Aorta (tissue), 5 donors: ENCODE results near the gene CA6. TPM values are rescaled to one million over a fixed set of nuclear protein-coding genes. Genes with fewer than 3 reads are reported as not detected.

ENCODE experiments used
- ATAC-seq: fragments of 200-7000 bp; cut with Tn5 transposase; one replicate; pipeline ENCODE4 v1.9.1; 2022; ENCODE audit warnings: moderate library complexity; ENCODE audit not compliant: low FRiP score
- DNase-seq, 2 donors: peaks; one replicate each; pipeline ENCODE4 v3.0.0-alpha.2; 2020
- H3K27ac ChIP-seq, 2 donors: one replicate each; pipeline ENCODE4 v1.5.1; 2013; ENCODE audit warnings: low read length in 2 of 2, mild to moderate bottlenecking in 2 of 2, moderate library complexity in 2 of 2, control low read depth in 1 of 2, inconsistent platforms in 1 of 2, low read depth in 1 of 2
- H3K27me3 ChIP-seq, 2 donors: one replicate each; pipeline ENCODE4 v1.6.1; 2013; ENCODE audit warnings: control low read depth in 1 of 2, low read length in 1 of 2, mild to moderate bottlenecking in 1 of 2, moderate library complexity in 1 of 2; ENCODE audit not compliant: insufficient read depth in 2 of 2, control insufficient read depth in 1 of 2
- H3K36me3 ChIP-seq, 2 donors: one replicate each; pipeline ENCODE4 v1.6.1; 2013; ENCODE audit warnings: control low read depth in 1 of 2, low read length in 1 of 2, mild to moderate bottlenecking in 1 of 2; ENCODE audit not compliant: insufficient read depth in 2 of 2, control insufficient read depth in 1 of 2
- H3K4me1 ChIP-seq, 2 donors: one replicate each; pipeline ENCODE4 v1.6.1; 2013; ENCODE audit warnings: low read length in 2 of 2, control low read depth in 1 of 2, mild to moderate bottlenecking in 1 of 2, moderate library complexity in 1 of 2; ENCODE audit not compliant: insufficient read depth in 2 of 2, control insufficient read depth in 1 of 2
- H3K4me3 ChIP-seq, 2 donors: one replicate each; pipeline ENCODE4 v1.5.1; 2013; ENCODE audit warnings: low read length in 2 of 2, control low read depth in 1 of 2, mild to moderate bottlenecking in 1 of 2
- H3K9me3 ChIP-seq: one replicate; pipeline ENCODE4 v1.6.1; 2013; ENCODE audit warnings: mild to moderate bottlenecking, low read length; ENCODE audit not compliant: control insufficient read depth
- WGBS, 2 donors: extraction: QIAGEN DNeasy Blood & Tissue Kit; methylation state at CpG; one replicate each; pipeline ENCODE4 v1.1.7; 2013; 5-methylcytosine and 5-hydroxymethylcytosine counted together
- intact Hi-C, 2 donors: fragments of 100-400 bp; cut with DNase I; formaldehyde crosslinking; loops; one replicate each; pipeline versions ENCODE4 v1.14.2 to v1.15.0; 2022
- polyA plus RNA-seq, 2 donors: library from polyadenylated mRNA; stranded (reverse); fragments of 200-250 nt; gene quantifications; one replicate each; pipeline ENCODE4 v1.2.3, GENCODE V29; 2013
- total RNA-seq, 2 donors: library from RNA; stranded (reverse); fragmentation: NEBNext Ultra II Directional; extraction: Animal tissue kit (Norgen Biotek cat#: 25700); gene quantifications; one replicate each; pipeline ENCODE4 v1.2.1, GENCODE V29; 2021
- donor health status: healthy with polysubstance abuse.
- donor health status: Bipolar disorder and iron deficiency.
- donor health status: DM: no; HTN: no; CAD: no.
- donor health status: DM: no; HTN: no; CAD: no.
- donor health status: DM: yes; HTN: yes; CAD: no.

CA6 gene
- total and polyA plus RNA-seq, 4 donors = not detected

GRCh38 chr1:8970870-8971337 lies 25.2 kb downstream of the CA6 start:
- Histone ChIP-seq H3K9me3 (no peaks in the 10 kb centered on the region), H3K27me3 (no peaks in the 10 kb centered on the region), H3K36me3 (no peaks in the 10 kb centered on the region), H3K4me3 (no peak overlapping the region), H3K4me1 (no peaks in the 10 kb centered on the region), H3K27ac (no peak overlapping the region)
- WGBS, 2 donors = 84% methylated on average over 9 of the region's 9 CpGs
- no peak for ATAC-seq
- DNase-seq = no peak
- intact Hi-C loops = no loop called here

DNA sequence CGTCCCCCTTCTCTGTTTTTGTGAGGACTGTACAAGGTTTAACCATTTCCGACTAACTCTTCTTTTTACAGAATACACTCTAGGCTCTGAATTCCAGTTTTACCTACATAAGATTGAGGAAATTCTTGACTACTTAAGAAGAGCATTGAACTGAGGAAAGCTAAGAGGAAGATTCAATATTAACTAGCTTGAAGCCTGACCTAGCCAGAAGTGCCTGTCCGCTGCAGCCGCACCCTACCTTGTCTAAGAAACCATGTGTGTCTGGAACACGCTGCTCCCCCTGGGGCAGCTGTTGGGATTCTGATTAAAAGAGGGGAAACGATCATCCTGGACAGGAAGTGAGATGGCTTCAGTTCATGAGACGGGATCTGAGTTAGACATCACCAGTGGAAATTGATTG lies 28.9 kb downstream of the CA6 start:
- Histone ChIP-seq H3K27ac (no peak overlapping the region), H3K4me3 (no peak overlapping the region), H3K36me3 (no peaks in the 10 kb centered on the region), H3K9me3 (no peaks in the 10 kb centered on the region), H3K4me1 (no peaks in the 10 kb centered on the region), H3K27me3 (no peaks in the 10 kb centered on the region)
- peak in 1 of 2 donors; percentile 13 for DNase-seq
- WGBS, 2 donors = 77 to 84% methylated on average over 7 of the region's 7 CpGs
- ATAC-seq = no peak
- intact Hi-C loops = no loop called here

DNA sequence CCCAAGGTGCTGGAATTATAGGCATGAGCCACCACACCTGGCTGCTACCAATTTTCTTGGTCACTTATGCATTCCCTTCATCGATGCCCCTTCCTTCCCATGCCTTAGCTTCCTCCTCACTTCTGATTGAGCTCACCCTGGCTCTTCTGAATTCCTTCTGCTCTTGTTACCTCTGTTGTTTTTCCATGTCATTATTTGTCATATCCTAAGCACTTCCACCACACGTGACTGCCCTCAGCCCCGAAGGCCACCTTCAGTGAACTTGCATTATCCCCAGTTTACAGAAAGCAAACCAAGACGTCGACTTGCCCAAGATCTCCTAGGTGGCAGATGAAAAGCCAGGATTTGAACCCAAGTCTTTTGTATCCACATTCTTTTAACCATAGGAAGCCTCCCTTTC lies 30.7 kb downstream of the CA6 start:
- WGBS, 2 donors = 79 to 83% methylated on average over 5 of the region's 5 CpGs
- Histone ChIP-seq H3K36me3 (no peaks in the 10 kb centered on the region), H3K9me3 (no peaks in the 10 kb centered on the region), H3K4me1 (no peaks in the 10 kb centered on the region), H3K27ac (no peak overlapping the region), H3K27me3 (no peaks in the 10 kb centered on the region), H3K4me3 (no peak overlapping the region)
- ATAC-seq (no peak), DNase-seq (peak in 1 of 2 donors; percentile 7)
- intact Hi-C loops = no loop called here

DNA sequence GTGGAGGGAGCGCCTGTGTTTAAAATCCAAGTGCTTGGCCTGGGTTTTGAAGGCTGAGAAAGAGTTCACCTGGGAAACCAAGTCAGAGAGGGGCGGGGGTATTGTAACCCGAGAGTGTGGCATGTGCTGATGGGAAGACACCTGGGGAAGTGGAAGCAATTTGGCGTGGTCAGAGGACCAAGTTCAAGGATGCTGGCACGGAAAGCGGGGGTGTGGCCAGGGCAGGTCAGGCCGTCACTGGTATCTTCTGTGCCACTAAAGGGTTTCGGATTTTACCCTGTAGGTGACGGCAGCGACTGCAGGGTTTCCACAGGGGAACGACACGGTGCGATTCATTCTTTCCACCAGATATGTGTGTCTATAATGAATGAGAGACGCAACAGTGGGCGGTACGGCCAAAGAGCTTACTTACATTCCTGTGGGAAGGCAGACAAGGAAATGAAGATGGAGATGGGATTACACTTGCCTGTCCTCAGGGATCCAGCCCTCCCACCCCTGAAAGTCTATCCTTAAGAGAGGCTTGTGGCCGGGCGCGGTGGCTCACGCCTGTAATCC lies 31.3 kb downstream of the CA6 start:
- no peak for ATAC-seq
- 90 to 91% methylated on average over 20 of the region's 20 CpGs for WGBS, 2 donors

DNA sequence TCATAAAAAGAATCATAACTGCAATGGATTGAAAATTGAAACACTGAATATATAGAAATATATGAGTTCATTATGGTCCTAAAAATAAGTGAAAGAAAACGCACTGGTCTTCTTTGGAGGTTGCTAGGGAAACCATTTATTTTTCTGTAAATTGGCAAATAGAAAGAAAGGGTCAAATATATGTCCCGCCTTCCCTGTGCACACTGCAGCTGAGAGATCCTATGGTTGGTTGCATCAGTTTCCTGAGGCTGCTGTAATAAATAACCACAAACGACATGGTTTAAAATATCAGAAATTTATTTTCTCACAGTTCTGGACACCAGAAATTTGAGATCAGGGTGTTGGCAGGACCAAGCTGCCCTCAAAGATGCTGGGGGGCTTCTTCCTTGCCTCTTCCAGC lies 35.0 kb downstream of the CA6 start:
- H3K27ac ChIP-seq = no peak overlapping the region
- no peaks in the 10 kb centered on the region for H3K9me3 ChIP-seq
- no peaks in the 10 kb centered on the region for H3K36me3 ChIP-seq
- H3K27me3 ChIP-seq = no peaks in the 10 kb centered on the region
- H3K4me3 ChIP-seq = no peak overlapping the region
- DNase-seq = no peak
- WGBS, 2 donors = 76 to 80% methylated on average over 3 of the region's 3 CpGs
- no peak for ATAC-seq
- intact Hi-C loops = no loop called here
- H3K4me1 ChIP-seq = no peaks in the 10 kb centered on the region

More for the DNA sequence above, 31.3 kb downstream of the CA6 start:
- no peaks in the 10 kb centered on the region for H3K9me3 ChIP-seq
- intact Hi-C loops = no loop called here
- H3K4me3 ChIP-seq = no peak overlapping the region
- H3K36me3 ChIP-seq = no peaks in the 10 kb centered on the region
- H3K27ac ChIP-seq = no peak overlapping the region
- H3K4me1 ChIP-seq = no peaks in the 10 kb centered on the region
- DNase-seq = peak; percentile 16 to 46
- H3K27me3 ChIP-seq = no peaks in the 10 kb centered on the region

DNA sequence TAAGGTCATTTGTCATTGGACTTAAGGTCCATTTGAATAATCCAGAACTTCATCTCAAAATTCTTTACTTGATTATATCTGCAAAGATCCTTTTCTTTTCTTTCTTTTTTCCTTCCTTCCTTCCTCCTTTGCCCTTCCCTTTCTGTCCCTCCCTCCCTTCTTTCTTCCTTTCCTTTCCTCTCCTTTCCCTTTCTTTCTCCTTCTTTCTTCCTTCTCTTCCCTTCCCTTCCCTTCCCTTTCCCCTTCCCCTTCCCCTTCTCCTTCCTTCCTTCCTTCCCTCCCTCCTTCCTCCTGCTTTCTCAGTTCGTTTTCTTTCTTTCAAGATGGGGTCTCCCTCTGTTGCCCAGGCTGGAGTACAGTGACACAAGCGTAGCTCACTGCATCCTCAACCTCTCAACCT lies 35.5 kb downstream of the CA6 start:
- ATAC-seq (no peak), DNase-seq (no peak)
- WGBS, 2 donors = 82 to 88% methylated on average over 2 of the region's 2 CpGs
- H3K4me3 ChIP-seq = no peak overlapping the region
- no peaks in the 10 kb centered on the region for H3K36me3 ChIP-seq
- H3K9me3 ChIP-seq = no peaks in the 10 kb centered on the region
- no peaks in the 10 kb centered on the region for H3K27me3 ChIP-seq
- intact Hi-C loops = no loop called here
- peaks cover 0 to 1% of the 10 kb centered on the region in 2 donors for H3K4me1 ChIP-seq
- H3K27ac ChIP-seq = no peak overlapping the region

DNA sequence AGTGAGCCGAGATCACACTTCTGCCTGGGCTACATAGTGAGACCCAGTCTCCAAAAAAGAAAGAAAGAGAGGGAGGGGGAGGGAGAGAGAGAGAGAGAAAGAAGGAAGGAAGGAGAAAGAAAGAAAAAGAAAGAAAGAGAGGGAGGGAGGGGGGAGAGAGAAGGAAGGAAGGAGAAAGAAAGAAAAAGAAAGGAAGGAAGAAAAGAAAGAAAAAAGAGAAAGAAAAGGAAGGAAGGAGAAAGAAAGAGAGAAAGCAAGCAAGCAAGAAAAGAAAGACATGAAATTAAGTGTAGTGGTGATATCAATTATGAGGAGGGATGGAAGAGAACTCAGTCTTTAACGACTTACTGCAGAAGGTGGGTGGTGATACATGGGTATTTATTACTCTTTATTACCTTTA lies 38.5 kb downstream of the CA6 start:
- ATAC-seq = no peak
- no peak for DNase-seq
- intact Hi-C loops = no loop called here
- WGBS, 2 donors = 72 to 93% methylated on average over 2 of the region's 2 CpGs
- H3K27ac ChIP-seq = no peak overlapping the region
- H3K4me1 ChIP-seq = peaks cover 0 to 1% of the 10 kb centered on the region in 2 donors
- H3K27me3 ChIP-seq = no peaks in the 10 kb centered on the region
- no peaks in the 10 kb centered on the region for H3K36me3 ChIP-seq
- H3K9me3 ChIP-seq = no peaks in the 10 kb centered on the region
- no peak overlapping the region for H3K4me3 ChIP-seq

DNA sequence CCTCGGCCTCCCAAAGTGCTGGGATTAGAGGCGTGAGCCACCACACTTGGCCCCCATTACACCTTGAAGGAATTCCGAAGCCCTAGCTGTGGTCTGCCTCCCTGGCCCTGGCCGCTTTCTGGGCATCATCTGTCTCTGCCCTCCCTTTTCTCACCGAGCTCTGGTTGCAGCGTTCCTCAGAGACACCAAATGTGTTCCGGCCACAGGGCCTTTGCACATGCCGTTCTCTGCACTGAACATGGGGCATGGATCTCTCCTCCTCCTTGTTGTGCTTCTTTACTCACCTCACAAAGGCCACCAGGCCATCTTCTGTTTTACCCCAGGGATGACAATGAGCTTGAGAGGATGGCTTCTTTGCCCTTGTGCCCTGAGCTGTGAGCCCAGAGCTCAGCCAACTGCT lies 39.3 kb downstream of the CA6 start:
- Histone ChIP-seq H3K27me3 (no peaks in the 10 kb centered on the region), H3K9me3 (no peaks in the 10 kb centered on the region), H3K4me1 (peaks cover 0 to 1% of the 10 kb centered on the region in 2 donors), H3K4me3 (no peak overlapping the region), H3K27ac (no peak overlapping the region), H3K36me3 (no peaks in the 10 kb centered on the region)
- intact Hi-C loops = loop anchor here (5.0 kb wide), 4 partner anchors 68 to 128 kb away; no protein-coding TSS in a partner anchor
- ATAC-seq = no peak
- peak in 1 of 2 donors; percentile 47 for DNase-seq
- 85 to 86% methylated on average over 8 of the region's 8 CpGs for WGBS, 2 donors
